WTC11 (cell line): ENCODE data around the gene ITPRID2. TPM values are rescaled to one million over a fixed set of nuclear protein-coding genes. Genes with fewer than 3 reads are reported as not detected.

ENCODE experiments used
- ATAC-seq: fragments of 200-7000 bp; cut with Tn5 transposase; 2 replicates; pipeline ENCODE4 v1.10.0; 2021; ENCODE audit warnings: mild to moderate bottlenecking, moderate library complexity
- CTCF ChIA-PET: fragments of 300-600 bp; sonication (Branson Sonifier 250); formaldehyde crosslinking; loops from one replicate; lab custom pipeline; 2021; ENCODE audit warnings: antibody characterized with exemption; lab: Charles Lee
- POLR2A ChIA-PET: fragments of 350-600 bp; sonication (Branson Sonifier 250); formaldehyde crosslinking; loops from one replicate; lab custom pipeline; 2021; ENCODE audit warnings: antibody characterized with exemption; lab: Charles Lee
- DNase-seq: peaks from one replicate; pipeline ENCODE4 v3.0.0; 2021; ENCODE audit warnings: low spot score
- H3K27ac Mint-ChIP-seq: 2 replicates; pipeline ENCODE4 v1.8.0; 2021; ENCODE audit warnings: mixed read lengths
- H3K27me3 Mint-ChIP-seq: 2 replicates; pipeline ENCODE4 v1.8.0; 2021; ENCODE audit warnings: low read depth, mild to moderate bottlenecking, moderate library complexity, mixed read lengths
- H3K36me3 Mint-ChIP-seq: 2 replicates; pipeline ENCODE4 v1.8.0; 2021; ENCODE audit warnings: mixed read lengths
- H3K4me1 Mint-ChIP-seq: 2 replicates; pipeline ENCODE4 v1.8.0; 2022; ENCODE audit warnings: mixed read lengths
- H3K4me3 Mint-ChIP-seq: 2 replicates; pipeline ENCODE4 v1.8.0; 2021; ENCODE audit warnings: mild to moderate bottlenecking, moderate library complexity, mixed read lengths
- H3K9me3 Mint-ChIP-seq: 2 replicates; pipeline ENCODE4 v1.8.0; 2021; ENCODE audit warnings: mixed read lengths
- ATF1 ChIP-seq: sonication (generic); formaldehyde crosslinking; IDR thresholded peaks from 2 replicates; pipeline ENCODE4 v1.8.1; 2023; ENCODE audit warnings: mild to moderate bottlenecking, moderate library complexity, missing genetic modification reagents
- CBFB ChIP-seq: sonication (generic); formaldehyde crosslinking; IDR thresholded peaks from 2 replicates; pipeline ENCODE4 v1.8.1; 2022; ENCODE audit warnings: mild to moderate bottlenecking, low read depth, missing genetic modification reagents
- CREB1 ChIP-seq: sonication (generic); formaldehyde crosslinking; IDR thresholded peaks from 2 replicates; pipeline ENCODE4 v1.8.0; 2023; ENCODE audit warnings: mild to moderate bottlenecking, missing genetic modification reagents
- ELF4 ChIP-seq: sonication (generic); formaldehyde crosslinking; IDR thresholded peaks from 2 replicates; pipeline ENCODE4 v1.8.1; 2022; ENCODE audit warnings: low read depth, mild to moderate bottlenecking, moderate library complexity, missing genetic modification reagents
- EMX1 ChIP-seq: fragments of 250-450 bp; sonication (Bioruptor Pico); IDR thresholded peaks from 2 replicates; pipeline ENCODE4 v1.8.0; 2021; ENCODE audit warnings: mild to moderate bottlenecking
- GABPB1 ChIP-seq: sonication (generic); formaldehyde crosslinking; IDR thresholded peaks from 2 replicates; pipeline ENCODE4 v1.8.1; 2023; ENCODE audit warnings: mild to moderate bottlenecking, missing genetic modification reagents
- KAT7 ChIP-seq: sonication (generic); formaldehyde crosslinking; IDR thresholded peaks from 2 replicates; pipeline ENCODE4 v1.8.1; 2023; ENCODE audit warnings: missing genetic modification reagents, mild to moderate bottlenecking, borderline replicate concordance
- MXD4 ChIP-seq: fragments of 250-450 bp; sonication (Bioruptor Pico); IDR thresholded peaks from 2 replicates; pipeline ENCODE4 v1.8.0; 2021; ENCODE audit warnings: mild to moderate bottlenecking, moderate library complexity, borderline replicate concordance
- NFATC4 ChIP-seq: fragments of 250-450 bp; sonication (Bioruptor Pico); IDR thresholded peaks from 2 replicates; pipeline ENCODE4 v1.9.0; 2021; ENCODE audit warnings: mild to moderate bottlenecking
- PRRX2 ChIP-seq: fragments of 250-450 bp; sonication (Bioruptor Pico); IDR thresholded peaks from 2 replicates; pipeline ENCODE4 v1.8.0; 2021; ENCODE audit warnings: mild to moderate bottlenecking
- ZNF396 ChIP-seq: fragments of 250-450 bp; sonication (Bioruptor Pico); IDR thresholded peaks from 2 replicates; pipeline ENCODE4 v1.8.0; 2021; ENCODE audit warnings: mild to moderate bottlenecking, moderate library complexity, borderline replicate concordance
- ZNF671 ChIP-seq: fragments of 250-450 bp; sonication (Bioruptor Pico); IDR thresholded peaks from 2 replicates; pipeline ENCODE4 v1.8.0; 2021; ENCODE audit warnings: mild to moderate bottlenecking
- total RNA-seq: library from RNA; stranded (reverse); gene quantifications from 3 replicates; pipeline ENCODE4 v1.2.3, GENCODE V29; 2021
- TF ChIP-seq, protein P1 (sequence below): sonication (generic); formaldehyde crosslinking; IDR thresholded peaks from 2 replicates; pipeline ENCODE4 v1.8.0; 2023; ENCODE audit warnings: mild to moderate bottlenecking, missing genetic modification reagents
- TF ChIP-seq, protein P2 (sequence below): fragments of 250-450 bp; sonication (Bioruptor Pico); IDR thresholded peaks from 2 replicates; pipeline ENCODE4 v1.9.0; 2021; ENCODE audit warnings: mild to moderate bottlenecking, borderline replicate concordance
- TF ChIP-seq, protein P3 (sequence below): sonication (generic); formaldehyde crosslinking; IDR thresholded peaks from 2 replicates; pipeline ENCODE4 v1.8.0; 2022; ENCODE audit warnings: missing genetic modification reagents
- TF ChIP-seq, protein P4 (sequence below): sonication (generic); formaldehyde crosslinking; IDR thresholded peaks from 2 replicates; pipeline ENCODE4 v1.8.1; 2022; ENCODE audit warnings: mild to moderate bottlenecking, moderate library complexity, missing genetic modification reagents
- TF ChIP-seq, protein P5 (sequence below): fragments of 250-450 bp; sonication (Bioruptor Pico); IDR thresholded peaks from 2 replicates; pipeline ENCODE4 v1.9.0; 2021; ENCODE audit warnings: moderate library complexity, mild to moderate bottlenecking, inconsistent platforms, borderline replicate concordance
- TF ChIP-seq, protein P6 (sequence below): sonication (generic); formaldehyde crosslinking; IDR thresholded peaks from 2 replicates; pipeline ENCODE4 v1.8.1; 2023; ENCODE audit warnings: mild to moderate bottlenecking, missing genetic modification reagents

Gene ITPRID2
- total RNA-seq, 1 experiment from 2014 or later, result 19.4 TPM

DNA sequence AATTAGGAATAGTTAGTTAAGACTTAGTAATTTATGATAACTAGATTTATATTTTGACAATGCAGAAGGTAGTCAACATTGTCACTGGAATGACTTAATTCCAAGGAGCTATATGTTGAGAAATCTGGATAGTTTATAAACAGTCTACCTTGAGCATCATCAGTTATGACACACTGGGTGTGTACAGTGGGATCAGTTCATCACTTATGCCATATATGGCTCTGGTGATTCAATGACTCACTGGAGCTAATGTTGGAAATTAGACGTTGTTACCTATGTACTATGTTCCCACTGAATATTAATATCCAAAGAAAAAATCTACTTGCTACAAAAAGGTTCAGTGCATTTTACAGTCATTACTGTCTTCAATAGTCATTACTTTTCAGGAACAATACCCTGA lies 34.0 kb upstream of the ITPRID2 start:
- H3K27me3 Mint-ChIP-seq, result no peaks in the 10 kb centered on the region
- no peaks in the 10 kb centered on the region for H3K9me3 Mint-ChIP-seq
- no peak overlapping the region for H3K27ac Mint-ChIP-seq
- H3K4me1 Mint-ChIP-seq, result peaks cover 8% of the 10 kb centered on the region
- no peaks in the 10 kb centered on the region for H3K36me3 Mint-ChIP-seq
- POLR2A ChIA-PET, result no interaction called here
- DNase-seq (no peak), ATAC-seq (no peak)
- no peak for TF ChIP-seq ZNF396 (CRISPR knock-in tag)
- TF ChIP-seq, protein P1, sequence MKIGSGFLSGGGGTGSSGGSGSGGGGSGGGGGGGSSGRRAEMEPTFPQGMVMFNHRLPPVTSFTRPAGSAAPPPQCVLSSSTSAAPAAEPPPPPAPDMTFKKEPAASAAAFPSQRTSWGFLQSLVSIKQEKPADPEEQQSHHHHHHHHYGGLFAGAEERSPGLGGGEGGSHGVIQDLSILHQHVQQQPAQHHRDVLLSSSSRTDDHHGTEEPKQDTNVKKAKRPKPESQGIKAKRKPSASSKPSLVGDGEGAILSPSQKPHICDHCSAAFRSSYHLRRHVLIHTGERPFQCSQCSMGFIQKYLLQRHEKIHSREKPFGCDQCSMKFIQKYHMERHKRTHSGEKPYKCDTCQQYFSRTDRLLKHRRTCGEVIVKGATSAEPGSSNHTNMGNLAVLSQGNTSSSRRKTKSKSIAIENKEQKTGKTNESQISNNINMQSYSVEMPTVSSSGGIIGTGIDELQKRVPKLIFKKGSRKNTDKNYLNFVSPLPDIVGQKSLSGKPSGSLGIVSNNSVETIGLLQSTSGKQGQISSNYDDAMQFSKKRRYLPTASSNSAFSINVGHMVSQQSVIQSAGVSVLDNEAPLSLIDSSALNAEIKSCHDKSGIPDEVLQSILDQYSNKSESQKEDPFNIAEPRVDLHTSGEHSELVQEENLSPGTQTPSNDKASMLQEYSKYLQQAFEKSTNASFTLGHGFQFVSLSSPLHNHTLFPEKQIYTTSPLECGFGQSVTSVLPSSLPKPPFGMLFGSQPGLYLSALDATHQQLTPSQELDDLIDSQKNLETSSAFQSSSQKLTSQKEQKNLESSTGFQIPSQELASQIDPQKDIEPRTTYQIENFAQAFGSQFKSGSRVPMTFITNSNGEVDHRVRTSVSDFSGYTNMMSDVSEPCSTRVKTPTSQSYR, result no peak
- no peak for TF ChIP-seq CREB1 (CRISPR knock-in tag)
- TF ChIP-seq ELF4 (CRISPR knock-in tag), result no peak
- no peak for TF ChIP-seq ATF1 (CRISPR knock-in tag)
- TF ChIP-seq PRRX2 (CRISPR knock-in tag), result no peak
- TF ChIP-seq, protein P2, sequence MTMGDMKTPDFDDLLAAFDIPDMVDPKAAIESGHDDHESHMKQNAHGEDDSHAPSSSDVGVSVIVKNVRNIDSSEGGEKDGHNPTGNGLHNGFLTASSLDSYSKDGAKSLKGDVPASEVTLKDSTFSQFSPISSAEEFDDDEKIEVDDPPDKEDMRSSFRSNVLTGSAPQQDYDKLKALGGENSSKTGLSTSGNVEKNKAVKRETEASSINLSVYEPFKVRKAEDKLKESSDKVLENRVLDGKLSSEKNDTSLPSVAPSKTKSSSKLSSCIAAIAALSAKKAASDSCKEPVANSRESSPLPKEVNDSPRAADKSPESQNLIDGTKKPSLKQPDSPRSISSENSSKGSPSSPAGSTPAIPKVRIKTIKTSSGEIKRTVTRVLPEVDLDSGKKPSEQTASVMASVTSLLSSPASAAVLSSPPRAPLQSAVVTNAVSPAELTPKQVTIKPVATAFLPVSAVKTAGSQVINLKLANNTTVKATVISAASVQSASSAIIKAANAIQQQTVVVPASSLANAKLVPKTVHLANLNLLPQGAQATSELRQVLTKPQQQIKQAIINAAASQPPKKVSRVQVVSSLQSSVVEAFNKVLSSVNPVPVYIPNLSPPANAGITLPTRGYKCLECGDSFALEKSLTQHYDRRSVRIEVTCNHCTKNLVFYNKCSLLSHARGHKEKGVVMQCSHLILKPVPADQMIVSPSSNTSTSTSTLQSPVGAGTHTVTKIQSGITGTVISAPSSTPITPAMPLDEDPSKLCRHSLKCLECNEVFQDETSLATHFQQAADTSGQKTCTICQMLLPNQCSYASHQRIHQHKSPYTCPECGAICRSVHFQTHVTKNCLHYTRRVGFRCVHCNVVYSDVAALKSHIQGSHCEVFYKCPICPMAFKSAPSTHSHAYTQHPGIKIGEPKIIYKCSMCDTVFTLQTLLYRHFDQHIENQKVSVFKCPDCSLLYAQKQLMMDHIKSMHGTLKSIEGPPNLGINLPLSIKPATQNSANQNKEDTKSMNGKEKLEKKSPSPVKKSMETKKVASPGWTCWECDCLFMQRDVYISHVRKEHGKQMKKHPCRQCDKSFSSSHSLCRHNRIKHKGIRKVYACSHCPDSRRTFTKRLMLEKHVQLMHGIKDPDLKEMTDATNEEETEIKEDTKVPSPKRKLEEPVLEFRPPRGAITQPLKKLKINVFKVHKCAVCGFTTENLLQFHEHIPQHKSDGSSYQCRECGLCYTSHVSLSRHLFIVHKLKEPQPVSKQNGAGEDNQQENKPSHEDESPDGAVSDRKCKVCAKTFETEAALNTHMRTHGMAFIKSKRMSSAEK (CRISPR knock-in tag), result no peak
- TF ChIP-seq GABPB1 (CRISPR knock-in tag), result no peak
- no peak for TF ChIP-seq MXD4 (CRISPR knock-in tag)
- no peak for TF ChIP-seq EMX1 (CRISPR knock-in tag)
- TF ChIP-seq CBFB, result no peak
- TF ChIP-seq KAT7 (CRISPR knock-in tag), result no peak
- TF ChIP-seq, protein P3, sequence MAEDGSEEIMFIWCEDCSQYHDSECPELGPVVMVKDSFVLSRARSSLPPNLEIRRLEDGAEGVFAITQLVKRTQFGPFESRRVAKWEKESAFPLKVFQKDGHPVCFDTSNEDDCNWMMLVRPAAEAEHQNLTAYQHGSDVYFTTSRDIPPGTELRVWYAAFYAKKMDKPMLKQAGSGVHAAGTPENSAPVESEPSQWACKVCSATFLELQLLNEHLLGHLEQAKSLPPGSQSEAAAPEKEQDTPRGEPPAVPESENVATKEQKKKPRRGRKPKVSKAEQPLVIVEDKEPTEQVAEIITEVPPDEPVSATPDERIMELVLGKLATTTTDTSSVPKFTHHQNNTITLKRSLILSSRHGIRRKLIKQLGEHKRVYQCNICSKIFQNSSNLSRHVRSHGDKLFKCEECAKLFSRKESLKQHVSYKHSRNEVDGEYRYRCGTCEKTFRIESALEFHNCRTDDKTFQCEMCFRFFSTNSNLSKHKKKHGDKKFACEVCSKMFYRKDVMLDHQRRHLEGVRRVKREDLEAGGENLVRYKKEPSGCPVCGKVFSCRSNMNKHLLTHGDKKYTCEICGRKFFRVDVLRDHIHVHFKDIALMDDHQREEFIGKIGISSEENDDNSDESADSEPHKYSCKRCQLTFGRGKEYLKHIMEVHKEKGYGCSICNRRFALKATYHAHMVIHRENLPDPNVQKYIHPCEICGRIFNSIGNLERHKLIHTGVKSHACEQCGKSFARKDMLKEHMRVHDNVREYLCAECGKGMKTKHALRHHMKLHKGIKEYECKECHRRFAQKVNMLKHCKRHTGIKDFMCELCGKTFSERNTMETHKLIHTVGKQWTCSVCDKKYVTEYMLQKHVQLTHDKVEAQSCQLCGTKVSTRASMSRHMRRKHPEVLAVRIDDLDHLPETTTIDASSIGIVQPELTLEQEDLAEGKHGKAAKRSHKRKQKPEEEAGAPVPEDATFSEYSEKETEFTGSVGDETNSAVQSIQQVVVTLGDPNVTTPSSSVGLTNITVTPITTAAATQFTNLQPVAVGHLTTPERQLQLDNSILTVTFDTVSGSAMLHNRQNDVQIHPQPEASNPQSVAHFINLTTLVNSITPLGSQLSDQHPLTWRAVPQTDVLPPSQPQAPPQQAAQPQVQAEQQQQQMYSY (CRISPR knock-in tag), result no peak
- TF ChIP-seq, protein P4, sequence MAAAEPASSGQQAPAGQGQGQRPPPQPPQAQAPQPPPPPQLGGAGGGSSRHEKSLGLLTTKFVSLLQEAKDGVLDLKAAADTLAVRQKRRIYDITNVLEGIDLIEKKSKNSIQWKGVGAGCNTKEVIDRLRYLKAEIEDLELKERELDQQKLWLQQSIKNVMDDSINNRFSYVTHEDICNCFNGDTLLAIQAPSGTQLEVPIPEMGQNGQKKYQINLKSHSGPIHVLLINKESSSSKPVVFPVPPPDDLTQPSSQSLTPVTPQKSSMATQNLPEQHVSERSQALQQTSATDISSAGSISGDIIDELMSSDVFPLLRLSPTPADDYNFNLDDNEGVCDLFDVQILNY, result no peak
- no peak for TF ChIP-seq NFATC4 (CRISPR knock-in tag)
- H3K4me3 Mint-ChIP-seq, result no peak overlapping the region
- CTCF ChIA-PET, result no interaction called here

DNA sequence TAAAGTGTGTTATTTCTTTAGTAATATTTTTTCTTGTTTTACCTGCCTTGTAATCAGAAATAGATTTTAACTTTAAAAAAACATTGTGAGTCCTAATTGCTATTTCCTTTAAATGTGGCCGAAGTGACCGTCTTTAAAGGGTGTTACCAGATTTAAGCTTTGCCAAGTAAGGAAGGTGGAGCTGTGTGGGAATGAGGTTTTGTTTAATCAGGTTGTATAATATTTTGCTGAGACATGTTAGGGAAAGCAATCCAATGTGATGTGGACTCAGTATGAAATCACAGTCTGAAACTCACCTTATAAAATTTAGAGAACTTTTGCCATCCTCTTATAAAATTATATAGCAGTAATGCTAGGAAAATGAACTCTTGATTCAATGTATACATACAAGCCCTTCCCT lies 32.9 kb upstream of the ITPRID2 start:
- H3K4me3 Mint-ChIP-seq, result no peak overlapping the region
- no peaks in the 10 kb centered on the region for H3K9me3 Mint-ChIP-seq
- ATAC-seq, result no peak
- H3K27ac Mint-ChIP-seq, result no peak overlapping the region
- no peaks in the 10 kb centered on the region for H3K36me3 Mint-ChIP-seq
- ChIA-PET CTCF (interaction anchor here (0.7 kb wide), 1 partner anchor 34 kb away, joined by 3 read pairs; no protein-coding TSS in a partner anchor), POLR2A (no interaction called here)
- no peak for DNase-seq
- peaks cover 8% of the 10 kb centered on the region for H3K4me1 Mint-ChIP-seq
- no peaks in the 10 kb centered on the region for H3K27me3 Mint-ChIP-seq
- TF ChIP-seq, protein P5, sequence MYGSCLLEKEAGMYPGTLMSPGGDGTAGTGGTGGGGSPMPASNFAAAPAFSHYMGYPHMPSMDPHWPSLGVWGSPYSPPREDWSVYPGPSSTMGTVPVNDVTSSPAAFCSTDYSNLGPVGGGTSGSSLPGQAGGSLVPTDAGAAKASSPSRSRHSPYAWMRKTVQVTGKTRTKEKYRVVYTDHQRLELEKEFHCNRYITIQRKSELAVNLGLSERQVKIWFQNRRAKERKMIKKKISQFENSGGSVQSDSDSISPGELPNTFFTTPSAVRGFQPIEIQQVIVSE (CRISPR knock-in tag), result no peak
- TF ChIP-seq ELF4 (CRISPR knock-in tag), result no peak
- TF ChIP-seq, protein P2 (CRISPR knock-in tag), result no peak
- TF ChIP-seq ZNF671 (CRISPR knock-in tag), result no peak
- TF ChIP-seq, protein P6, sequence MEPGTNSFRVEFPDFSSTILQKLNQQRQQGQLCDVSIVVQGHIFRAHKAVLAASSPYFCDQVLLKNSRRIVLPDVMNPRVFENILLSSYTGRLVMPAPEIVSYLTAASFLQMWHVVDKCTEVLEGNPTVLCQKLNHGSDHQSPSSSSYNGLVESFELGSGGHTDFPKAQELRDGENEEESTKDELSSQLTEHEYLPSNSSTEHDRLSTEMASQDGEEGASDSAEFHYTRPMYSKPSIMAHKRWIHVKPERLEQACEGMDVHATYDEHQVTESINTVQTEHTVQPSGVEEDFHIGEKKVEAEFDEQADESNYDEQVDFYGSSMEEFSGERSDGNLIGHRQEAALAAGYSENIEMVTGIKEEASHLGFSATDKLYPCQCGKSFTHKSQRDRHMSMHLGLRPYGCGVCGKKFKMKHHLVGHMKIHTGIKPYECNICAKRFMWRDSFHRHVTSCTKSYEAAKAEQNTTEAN (CRISPR knock-in tag), result no peak
